ENCODE results near the gene KRT72.

KRT72 gene

GRCh38 chr12:52628111-52628507, 26.8 kb upstream of the KRT72 start:
- TF ChIP-seq YY1 (IDR thresholded peaks at IDR 0.05; ENCODE audit: low read depth) (no peak), NFIC (IDR thresholded peaks at IDR 0.05) (no peak), CEBPB (IDR thresholded peaks at IDR 0.05) (no peak), FOXM1 (IDR thresholded peaks at IDR 0.05; ENCODE audit: borderline replicate concordance, low read depth) (no peak), TCF12 (IDR thresholded peaks at IDR 0.05; ENCODE audit: low read depth) (no peak), REST (IDR thresholded peaks at IDR 0.05; ENCODE audit: low read depth) (no peak), TEAD4 (IDR thresholded peaks at IDR 0.05) (no peak), MAX (IDR thresholded peaks at IDR 0.05) (no peak), EP300 (IDR thresholded peaks at IDR 0.05; ENCODE audit: borderline replicate concordance) (no peak), TAF1 (IDR thresholded peaks at IDR 0.05; ENCODE audit: low read depth) (no peak), EGR1 (IDR thresholded peaks at IDR 0.05) (no peak), USF1 (IDR thresholded peaks at IDR 0.05) (no peak), CREB1 (IDR thresholded peaks at IDR 0.05; ENCODE audit: low read depth) (no peak), ZBTB7A (IDR thresholded peaks at IDR 0.05; ENCODE audit: low read depth) (no peak), RAD21 (IDR thresholded peaks at IDR 0.05; ENCODE audit: low read depth) (no peak)

- TF ChIP-seq YY1 (IDR thresholded peaks at IDR 0.05; ENCODE audit: low read depth): no peak
- TF ChIP-seq RAD21 (IDR thresholded peaks at IDR 0.05; ENCODE audit: low read depth): no peak
- TF ChIP-seq EGR1 (IDR thresholded peaks at IDR 0.05): no peak
- no peak for TF ChIP-seq USF1 (IDR thresholded peaks at IDR 0.05)
- no peak for TF ChIP-seq MAX (IDR thresholded peaks at IDR 0.05)
- no peak for TF ChIP-seq FOXM1 (IDR thresholded peaks at IDR 0.05; ENCODE audit: borderline replicate concordance, low read depth)
- no peak for TF ChIP-seq REST (IDR thresholded peaks at IDR 0.05; ENCODE audit: low read depth)
- TF ChIP-seq TCF12 (IDR thresholded peaks at IDR 0.05; ENCODE audit: low read depth): no peak
- no peak for TF ChIP-seq TAF1 (IDR thresholded peaks at IDR 0.05; ENCODE audit: low read depth)
- TF ChIP-seq NFIC (IDR thresholded peaks at IDR 0.05): no peak
- TF ChIP-seq CREB1 (IDR thresholded peaks at IDR 0.05; ENCODE audit: low read depth): no peak
- no peak for TF ChIP-seq CEBPB (IDR thresholded peaks at IDR 0.05)
- TF ChIP-seq EP300 (IDR thresholded peaks at IDR 0.05; ENCODE audit: borderline replicate concordance): no peak
- TF ChIP-seq TEAD4 (IDR thresholded peaks at IDR 0.05): no peak
- no peak for TF ChIP-seq ZBTB7A (IDR thresholded peaks at IDR 0.05; ENCODE audit: low read depth)
These were observed 26.3 kb upstream of the KRT72 start for GRCh38 chr12:52627395-52628110.

- TF ChIP-seq YY1 (IDR thresholded peaks at IDR 0.05; ENCODE audit: low read depth) (no peak), REST (IDR thresholded peaks at IDR 0.05; ENCODE audit: low read depth) (no peak), FOXM1 (IDR thresholded peaks at IDR 0.05; ENCODE audit: borderline replicate concordance, low read depth) (no peak)
These were observed 21.1 kb upstream of the KRT72 start for GRCh38 chr12:52622349-52622748.

GRCh38 chr12:52618866-52619265, 17.6 kb upstream of the KRT72 start:
- TF ChIP-seq NFIC (IDR thresholded peaks at IDR 0.05): no peak
- no peak for TF ChIP-seq FOXM1 (IDR thresholded peaks at IDR 0.05; ENCODE audit: borderline replicate concordance, low read depth)
- TF ChIP-seq EGR1 (IDR thresholded peaks at IDR 0.05): no peak
- TF ChIP-seq USF1 (IDR thresholded peaks at IDR 0.05): no peak
- no peak for TF ChIP-seq TCF12 (IDR thresholded peaks at IDR 0.05; ENCODE audit: low read depth)
- TF ChIP-seq CEBPB (IDR thresholded peaks at IDR 0.05): no peak
- no peak for TF ChIP-seq REST (IDR thresholded peaks at IDR 0.05; ENCODE audit: low read depth)
